DND-41 (cell line): Measurements from ENCODE around the gene CTDP1.

Experiments
- CTCF ChIP-seq: IDR thresholded peaks from 2 replicates; pipeline ENCODE4 v1.5.1; 2012; ENCODE audit warnings: borderline replicate concordance, low read length, moderate library complexity, mild to moderate bottlenecking; ENCODE audit not compliant: poor library complexity, severe bottlenecking; ENCODE audit errors: extremely low read depth
- EZH2 ChIP-seq: IDR thresholded peaks from 3 replicates; pipeline ENCODE4 v1.6.1; 2012; ENCODE audit warnings: borderline replicate concordance, low read depth, mild to moderate bottlenecking, moderate library complexity, low read length, inconsistent platforms; ENCODE audit not compliant: severe bottlenecking

- TF ChIP-seq CTCF (no peak), EZH2 (no peak)
Observed at GRCh38 chr18:79779700-79780190, 100.1 kb downstream of the CTDP1 start.
